Stimulated activated CD8-positive, alpha-beta memory T cell treated with anti-CD3 and anti-CD28 coated beads, Interleukin-4, amount 100 ng/mL, for 48 hours (primary cell): Measurements from ENCODE around the gene ALCAM.
"Not testable (repeated sequence)": the region's sequence is repeated elsewhere in the genome, so short reads cannot be mapped to it uniquely, and the experiment has no call there.

Source experiments
- DNase-seq: peaks from one replicate; pipeline ENCODE4 v3.0.0-alpha.2; 2020

Gene ALCAM

DNA sequence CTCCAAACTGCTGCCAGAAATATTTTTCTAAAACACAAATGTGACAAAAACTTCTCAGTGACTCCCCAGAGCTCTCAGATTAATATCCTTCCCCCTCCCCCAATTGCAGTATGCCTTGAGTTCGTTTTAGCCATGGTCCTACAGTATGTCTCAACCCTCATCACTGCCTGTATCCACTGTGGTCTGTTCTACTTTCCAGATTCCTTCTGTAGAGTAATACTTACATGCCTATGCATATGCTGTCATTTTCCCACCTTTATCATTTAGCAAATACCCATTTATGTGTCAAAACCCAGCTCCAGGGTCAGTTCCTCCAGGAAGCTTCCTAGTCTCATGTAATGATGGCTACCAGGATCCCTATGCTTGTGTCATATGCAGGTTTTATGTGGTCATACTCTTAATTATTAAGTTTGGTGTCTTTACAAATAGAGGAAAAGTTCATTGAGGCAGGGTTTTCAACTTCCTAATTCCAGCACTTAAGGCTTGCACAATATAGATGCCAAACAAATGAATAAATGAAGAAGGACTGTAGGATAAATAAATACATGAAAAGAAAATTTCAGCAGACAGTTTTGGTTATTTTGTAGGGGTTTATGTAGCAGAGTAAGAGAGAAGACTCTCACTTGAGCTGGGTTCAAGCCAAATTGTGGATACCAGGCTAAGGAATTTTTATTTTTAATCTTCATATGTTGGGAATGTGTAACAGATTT, 170.8 kb downstream of the ALCAM start:
- DNase-seq = no peak

DNA sequence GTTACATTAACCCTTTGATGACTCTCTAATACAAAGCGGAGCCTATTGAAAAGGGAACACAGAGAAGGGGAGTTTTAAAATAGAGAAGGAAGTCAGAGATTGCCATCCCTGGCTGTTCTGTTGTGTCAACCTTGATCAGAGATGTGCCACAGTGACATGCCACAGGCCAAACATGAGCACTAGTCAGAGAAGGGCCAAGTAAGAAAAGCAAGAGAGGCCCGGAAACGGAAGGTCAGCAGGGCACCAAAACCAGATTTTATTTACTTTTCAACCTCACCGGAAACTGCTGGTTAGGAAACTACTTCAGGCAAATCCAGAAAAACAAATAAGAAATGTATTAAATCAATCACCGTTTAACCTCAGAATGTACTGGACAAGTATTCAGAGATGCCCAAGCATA, 171.8 kb downstream of the ALCAM start:
- DNase-seq = no peak

DNA sequence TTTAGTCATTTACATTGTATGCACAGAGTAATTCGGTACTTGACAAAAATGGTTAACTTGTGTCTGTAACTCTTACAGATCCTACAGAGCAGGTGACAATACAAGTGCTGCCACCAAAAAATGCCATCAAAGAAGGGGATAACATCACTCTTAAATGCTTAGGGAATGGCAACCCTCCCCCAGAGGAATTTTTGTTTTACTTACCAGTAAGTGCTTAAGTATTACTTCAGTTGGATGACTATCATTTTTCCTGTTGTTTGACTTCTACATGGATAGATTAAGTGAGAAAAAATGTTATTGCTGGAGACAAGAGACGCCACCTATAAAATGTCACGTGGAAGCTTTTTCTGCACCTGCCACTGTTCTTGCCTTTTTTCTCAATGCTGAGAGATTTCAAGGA, 173.2 kb downstream of the ALCAM start:
- no peak for DNase-seq

GRCh38 chr3:105542282-105543019, 175.7 kb downstream of the ALCAM start:
- no peak for DNase-seq

- no peak for DNase-seq
These were observed 178.3 kb downstream of the ALCAM start for GRCh38 chr3:105545051-105545450.

- no peak for DNase-seq
These were observed 187.1 kb downstream of the ALCAM start for GRCh38 chr3:105553851-105554250.

DNA sequence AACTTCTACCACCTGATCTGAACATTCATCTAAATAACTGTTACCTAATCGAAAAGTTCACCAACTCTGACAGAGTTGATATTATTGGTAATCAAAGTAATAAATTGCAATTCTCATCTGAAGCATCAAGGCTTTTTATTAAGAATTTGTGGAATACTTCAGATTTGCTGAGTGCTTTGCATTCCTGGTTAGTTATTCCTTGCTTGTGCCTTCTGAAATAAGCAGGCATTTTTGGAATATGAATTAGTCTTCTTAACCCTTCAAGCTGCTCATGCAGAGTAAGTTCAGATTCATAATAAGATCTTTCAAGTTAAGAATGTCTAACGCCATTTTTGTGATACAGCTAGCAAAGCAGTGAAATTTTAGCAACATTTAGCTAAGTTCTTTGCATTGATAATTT, 188.5 kb downstream of the ALCAM start:
- DNase-seq = no peak

DNA sequence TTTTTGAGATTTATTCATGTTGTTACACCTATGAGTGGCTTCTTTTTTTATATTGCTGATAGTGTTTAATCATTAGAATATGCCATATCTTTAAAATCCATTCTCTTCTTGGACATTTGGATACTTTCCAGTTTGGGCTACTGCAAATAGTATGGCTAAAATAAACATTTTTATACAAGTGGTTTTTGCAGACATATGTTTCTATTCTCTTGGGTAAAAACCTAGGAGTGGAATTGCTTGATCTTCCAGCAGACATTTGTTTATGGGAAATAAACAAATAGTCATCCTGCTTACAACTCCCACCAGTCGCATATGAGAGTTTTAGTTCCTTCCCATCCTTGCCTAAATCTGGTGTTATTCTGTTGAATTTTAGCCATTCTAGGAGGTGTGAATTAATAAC, 193.1 kb downstream of the ALCAM start:
- DNase-seq = no peak

- no peak for DNase-seq
These were observed 195.2 kb downstream of the ALCAM start for GRCh38 chr3:105561876-105562275.

DNA sequence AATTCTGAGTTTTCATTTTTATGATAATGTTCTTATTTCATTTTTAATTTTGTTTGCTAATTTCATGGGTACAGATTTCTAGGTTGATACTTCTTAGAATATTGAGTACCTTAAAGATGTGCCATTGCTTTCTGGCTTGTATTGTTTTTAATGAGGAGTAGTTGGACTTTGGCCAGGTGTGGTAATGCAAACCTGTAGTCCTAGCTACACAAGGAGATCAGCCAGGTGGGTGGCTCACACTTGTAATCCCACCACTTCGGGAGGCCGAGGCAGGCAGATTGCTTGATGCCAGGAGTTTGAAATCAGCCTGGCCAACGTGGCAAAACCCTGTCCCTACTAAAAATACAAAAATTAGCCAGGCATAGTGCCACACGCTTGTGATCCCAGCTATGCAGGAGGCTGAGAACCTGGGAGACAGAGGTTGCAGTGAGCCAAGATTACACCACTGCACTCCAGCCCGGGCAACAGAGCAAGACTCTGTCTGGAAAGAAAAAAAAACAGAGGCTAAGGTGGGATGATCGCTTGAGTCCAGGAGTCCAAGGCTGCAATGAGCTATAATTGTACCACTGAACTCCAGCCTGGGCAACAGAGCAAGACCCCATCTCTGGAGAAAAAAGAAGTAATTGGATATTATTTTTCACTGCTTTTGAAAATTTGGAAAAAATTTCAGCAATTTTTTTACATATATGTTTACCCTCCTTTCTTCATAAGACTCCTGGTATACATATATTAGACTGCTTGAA, 198.0 kb downstream of the ALCAM start:
- DNase-seq = no peak

GRCh38 chr3:105571005-105571404, 204.3 kb downstream of the ALCAM start:
- no peak for DNase-seq

DNA sequence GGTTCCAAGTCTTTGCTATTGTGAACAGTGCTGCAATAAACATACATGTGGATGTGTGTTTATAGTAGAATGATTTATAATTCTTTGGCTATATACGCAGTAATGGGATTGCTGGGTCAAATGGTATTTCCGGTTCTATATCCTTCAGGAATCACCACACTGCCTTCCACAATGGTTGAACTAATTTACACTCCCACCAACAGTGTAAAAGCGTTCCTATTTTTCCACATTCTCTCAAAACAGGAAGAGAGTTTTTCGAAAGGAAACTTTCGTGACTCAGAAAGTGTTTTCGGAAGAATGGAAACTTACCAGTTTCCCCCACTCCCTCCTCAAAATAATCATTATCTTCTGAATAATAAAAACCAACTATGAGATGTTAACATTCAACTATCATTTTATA, 205.8 kb downstream of the ALCAM start:
- no peak for DNase-seq

- DNase-seq = no peak
These were observed 212.7 kb downstream of the ALCAM start for GRCh38 chr3:105579439-105579838.

DNA sequence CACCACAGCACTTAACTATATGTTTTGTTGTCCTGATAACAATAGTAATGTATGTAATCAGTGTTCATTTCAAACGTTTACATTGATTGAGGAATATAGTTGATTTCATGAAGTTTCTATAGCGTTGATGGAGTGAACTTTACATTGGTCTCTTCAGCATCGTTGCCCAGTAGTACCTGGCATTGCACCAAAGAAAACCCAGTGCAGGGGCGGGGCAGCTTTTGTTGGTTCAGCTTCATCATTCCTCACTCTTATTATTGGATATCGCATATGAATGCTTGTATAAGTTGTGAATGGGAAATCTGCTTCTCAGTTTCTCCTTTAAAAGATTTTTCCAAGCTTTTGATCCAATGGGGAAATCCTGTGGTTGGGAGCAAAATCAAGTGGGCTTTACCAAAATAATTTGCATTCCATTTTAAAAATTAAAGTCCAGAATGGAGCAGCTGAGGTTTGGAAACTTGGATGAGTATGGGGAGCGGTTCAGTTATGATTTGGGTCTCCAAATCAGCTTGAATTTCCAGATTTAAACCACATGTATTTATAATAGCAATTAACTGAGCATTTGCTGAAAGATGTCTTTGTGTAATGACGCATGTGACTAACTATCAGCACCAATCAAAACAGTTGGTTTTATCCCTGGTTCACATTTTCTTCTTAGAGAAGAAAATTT, 213.7 kb downstream of the ALCAM start:
- no peak for DNase-seq

DNA sequence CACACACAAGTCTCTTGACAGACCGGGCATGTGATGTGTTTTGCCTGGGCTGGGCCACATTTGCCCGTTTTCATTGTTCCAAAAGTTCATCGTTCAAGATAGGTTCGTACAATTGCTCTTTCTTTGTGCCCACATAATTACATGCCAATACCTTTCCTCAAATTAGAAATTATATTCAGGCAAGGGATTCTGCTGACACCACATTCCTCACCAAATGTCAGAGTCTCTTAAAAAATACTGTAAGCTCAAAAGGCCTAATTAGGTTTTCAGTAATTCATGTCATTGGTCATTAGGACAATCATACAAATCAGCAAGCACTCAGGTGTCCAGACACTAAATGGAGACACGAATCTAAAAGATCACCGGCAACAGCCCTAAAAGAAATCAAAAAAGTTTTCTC, 215.3 kb downstream of the ALCAM start:
- DNase-seq = no peak

DNA sequence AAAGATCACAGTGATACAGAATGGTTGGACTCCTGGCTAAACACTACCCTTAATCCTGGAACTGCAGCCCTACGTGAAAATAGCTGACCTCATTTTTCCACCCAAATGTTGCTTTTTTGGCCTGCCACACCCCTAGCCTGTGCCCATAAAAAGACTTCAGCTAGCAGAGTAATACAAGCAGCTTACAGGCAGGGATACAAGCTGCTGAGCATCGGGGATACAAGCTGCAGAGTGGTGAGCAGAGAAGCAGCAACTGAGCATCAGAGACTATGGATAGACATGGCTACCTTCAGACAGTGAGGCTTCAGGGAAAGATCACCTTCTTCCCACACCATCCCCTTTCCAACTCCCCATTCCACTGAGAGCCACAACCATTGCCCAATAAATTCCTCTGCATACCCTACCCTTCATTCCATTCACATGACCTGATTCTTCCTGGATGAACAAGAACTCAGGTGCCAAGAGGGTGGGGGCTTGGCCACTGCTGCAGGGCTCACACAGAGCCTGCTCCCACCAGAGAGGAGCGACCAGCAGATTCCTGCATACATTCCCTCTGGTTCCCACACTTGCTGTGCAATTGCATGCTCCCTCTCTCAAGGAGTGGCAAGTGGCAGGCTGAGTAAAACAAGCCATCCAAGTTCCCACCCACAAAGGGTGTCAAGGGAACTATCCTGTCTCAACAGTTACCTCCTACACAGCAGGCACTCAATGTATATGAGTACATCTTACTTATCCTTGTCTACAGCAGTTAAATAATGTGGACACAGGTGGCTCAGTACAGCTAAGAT, 217.5 kb downstream of the ALCAM start:
- DNase-seq = no peak

- no peak for DNase-seq
These were observed 226.6 kb downstream of the ALCAM start for GRCh38 chr3:105593315-105593714.

GRCh38 chr3:105594219-105594618, 227.5 kb downstream of the ALCAM start:
- DNase-seq = no peak

DNA sequence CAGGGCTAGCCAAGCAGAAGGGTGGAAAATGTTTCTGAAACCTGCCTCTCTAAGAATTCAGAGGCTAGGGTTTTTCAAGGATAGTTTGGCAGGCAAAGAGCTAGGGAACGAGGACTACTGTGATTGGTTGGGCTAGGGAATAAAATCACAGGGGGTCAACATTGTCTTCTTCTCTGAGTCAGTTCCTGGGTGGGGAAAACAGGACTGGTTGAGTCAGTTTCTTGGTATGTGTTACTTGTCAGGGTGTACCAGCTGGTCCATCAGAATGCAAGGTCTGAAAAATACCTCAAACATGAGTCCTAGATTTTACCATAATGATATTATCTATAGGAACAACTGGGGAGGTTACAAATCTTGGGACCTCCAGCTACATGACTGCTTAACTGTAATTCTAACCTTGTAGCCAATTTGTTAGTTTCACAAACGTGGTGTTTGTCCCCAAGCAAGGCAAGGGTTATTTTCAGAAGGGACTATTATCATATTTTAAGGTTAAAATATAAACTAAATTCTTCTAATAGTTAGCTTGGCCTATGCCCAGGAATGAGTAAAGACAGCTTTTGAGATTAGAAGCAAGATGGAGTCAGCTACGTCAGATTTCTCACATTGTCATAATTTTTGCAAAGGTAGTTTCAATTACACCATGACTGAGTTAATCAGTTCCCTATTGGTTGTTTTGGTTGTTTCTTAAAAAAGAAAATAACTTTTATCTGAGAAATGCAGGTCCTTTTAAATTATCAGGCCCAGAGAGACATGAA, 231.5 kb downstream of the ALCAM start:
- DNase-seq = no peak

DNA sequence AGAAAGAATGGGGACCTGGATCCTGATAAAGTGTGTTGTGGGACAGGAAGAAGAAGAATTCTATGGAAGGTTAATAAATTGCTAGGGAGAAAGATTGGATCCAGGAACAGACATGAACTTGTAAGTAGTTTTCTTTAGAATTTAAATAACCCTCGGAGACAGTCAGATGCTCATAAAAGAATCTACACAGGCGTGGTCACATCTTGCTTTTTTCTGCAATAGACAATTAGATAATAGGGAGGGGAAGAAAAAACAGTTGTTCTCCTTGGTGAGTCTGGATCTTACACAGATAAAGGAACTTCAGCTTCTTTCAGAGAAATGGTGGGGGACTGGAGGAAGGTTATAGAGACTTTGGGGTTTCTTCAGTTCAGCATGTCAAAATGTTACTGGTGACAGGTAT, 232.6 kb downstream of the ALCAM start:
- no peak for DNase-seq

DNA sequence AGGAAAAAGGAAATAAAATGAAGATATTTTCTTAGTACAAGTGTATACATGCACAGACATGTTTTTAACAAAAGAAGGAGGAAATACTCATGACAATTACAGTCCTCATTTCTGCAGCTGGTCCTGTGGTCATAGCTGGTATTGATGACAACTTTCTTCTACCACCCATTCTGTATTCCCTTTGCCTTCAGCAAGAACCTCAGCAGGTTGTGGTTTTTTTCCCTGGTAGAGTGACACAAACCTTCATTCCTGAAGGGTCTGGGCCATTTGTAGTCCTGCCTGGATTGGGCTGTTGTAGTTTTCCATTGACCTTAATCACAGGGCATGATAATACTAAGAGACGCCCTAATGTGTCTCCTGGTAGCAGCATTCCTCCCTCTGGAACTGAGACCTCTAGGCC, 235.0 kb downstream of the ALCAM start:
- not testable (repeated sequence) for DNase-seq

- not testable (repeated sequence) for DNase-seq
These were observed 235.6 kb downstream of the ALCAM start for GRCh38 chr3:105602286-105602685.
